Measurements from ENCODE around the gene SYT1.

The SYT1 gene

DNA sequence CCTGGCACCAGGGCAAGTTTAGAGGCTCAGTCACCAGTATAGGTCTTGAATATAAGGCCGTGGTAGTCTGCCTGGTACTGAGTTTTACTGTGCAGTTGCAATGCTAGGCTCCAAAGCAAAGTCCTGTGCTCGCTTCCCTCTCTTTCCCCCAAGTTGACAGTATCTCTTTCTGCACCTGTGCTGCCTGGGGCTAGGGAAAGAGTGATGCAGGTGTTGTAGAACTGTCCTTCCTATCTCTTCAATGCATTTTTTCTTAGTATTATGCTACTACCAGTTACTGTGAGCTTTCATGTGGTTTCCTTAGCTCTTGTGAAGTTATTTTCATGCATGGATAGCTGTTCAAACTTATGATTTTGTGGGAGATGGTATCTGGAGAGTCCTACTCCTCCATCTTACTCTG is 359.2 kb downstream of the SYT1 start:
- no peak for DNase-seq (ENCODE audit: low spot score)

DNA sequence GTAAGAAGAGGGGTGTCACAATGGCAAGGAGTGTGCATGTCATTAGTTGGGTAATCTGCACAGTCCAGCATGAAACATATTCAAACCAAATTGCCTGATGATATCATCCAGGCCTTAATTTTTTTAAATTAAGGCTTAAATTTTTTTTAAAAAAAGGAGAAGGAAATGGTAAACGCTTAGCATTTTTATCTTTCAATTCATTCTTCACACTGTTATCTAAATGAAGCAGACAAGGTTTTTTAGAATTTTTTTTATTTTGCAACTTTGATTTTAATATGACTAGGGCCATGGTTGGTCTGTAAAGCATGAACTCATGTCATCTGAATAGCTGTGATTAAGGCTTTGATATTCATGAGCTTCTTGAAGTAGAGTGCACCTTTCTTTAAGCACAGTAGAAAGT is 362.5 kb downstream of the SYT1 start:
- DNase-seq (ENCODE audit: low spot score) = no peak

DNA sequence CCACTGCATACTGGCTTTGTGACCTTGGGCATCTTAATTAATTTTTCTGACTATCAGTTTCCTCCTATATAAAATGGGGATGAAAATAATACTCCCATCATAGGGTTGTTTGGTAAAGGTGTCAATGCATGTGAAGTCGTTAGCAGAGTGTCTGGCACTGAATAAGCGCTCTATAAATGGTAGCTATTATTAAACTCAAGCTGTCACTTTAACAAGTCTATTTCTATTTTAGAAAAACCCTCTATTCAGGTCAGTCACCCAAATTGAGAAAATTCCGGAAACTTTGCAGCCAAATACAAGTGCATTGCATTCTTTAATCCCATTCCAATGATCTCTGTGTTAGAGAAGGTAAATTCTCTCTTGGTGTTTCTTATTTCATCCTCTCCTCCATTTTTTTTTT is 363.1 kb downstream of the SYT1 start:
- no peak for DNase-seq (ENCODE audit: low spot score)

DNA sequence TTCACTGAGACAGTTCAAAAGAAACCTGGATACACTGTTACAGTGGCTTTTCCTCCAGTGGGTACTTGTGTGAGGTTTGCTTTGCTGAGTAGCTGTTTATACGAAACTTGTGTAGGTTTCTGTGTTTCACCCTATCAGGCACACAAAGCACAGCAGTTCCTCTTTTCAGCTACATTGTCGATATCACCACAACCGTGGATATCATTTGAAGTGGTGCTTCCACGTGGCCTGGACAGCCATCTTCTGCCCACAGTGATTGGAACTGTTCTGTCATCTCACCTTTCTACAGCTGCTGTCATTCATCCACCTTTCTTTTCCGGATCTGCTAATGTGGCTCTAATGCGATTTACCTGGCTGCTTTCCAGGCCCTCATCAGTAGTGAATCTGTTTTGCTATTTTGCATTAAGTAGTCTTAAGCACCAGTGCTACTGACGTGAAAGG is 368.8 kb downstream of the SYT1 start:
- no peak for DNase-seq (ENCODE audit: low spot score)

DNA sequence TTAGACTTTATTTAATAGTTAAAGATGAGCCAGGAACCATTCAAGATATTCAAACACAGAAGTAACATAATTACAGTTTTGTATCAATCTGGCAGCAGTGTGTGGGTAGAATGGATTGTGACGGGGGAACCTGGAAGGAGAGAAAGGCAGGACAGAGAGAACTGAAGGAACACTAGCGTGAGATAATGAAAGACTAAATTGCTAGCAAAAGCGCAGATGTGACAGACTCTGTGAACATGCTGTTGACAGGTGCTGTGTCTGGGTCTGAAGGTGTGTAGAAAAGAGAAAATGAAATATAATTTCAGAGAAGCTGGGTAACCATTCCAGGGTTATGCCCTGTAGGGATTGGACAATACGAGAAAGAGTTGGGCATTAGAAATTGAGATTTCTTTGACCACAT is 372.3 kb downstream of the SYT1 start:
- no peak for DNase-seq (ENCODE audit: low spot score)

DNA sequence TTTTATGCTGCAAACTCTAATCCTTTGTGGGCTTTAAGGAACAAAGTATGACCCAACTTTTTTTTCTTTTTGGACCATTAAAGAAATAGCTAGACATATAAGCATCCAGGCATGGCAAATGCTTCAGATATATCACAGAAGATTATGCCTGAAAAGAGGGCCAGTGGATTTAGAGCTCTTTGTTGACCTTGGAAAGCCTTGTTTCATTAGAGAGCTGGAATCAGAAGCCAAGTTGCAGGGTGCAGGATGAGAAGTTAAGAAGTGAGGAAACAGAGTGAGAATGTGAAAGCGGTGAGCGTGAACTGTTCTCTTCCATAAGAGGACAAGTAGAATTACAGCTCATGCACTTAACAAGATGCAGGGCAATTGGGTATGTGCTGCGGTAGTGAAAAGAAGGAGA is 373.7 kb downstream of the SYT1 start:
- no peak for DNase-seq (ENCODE audit: low spot score)

DNA sequence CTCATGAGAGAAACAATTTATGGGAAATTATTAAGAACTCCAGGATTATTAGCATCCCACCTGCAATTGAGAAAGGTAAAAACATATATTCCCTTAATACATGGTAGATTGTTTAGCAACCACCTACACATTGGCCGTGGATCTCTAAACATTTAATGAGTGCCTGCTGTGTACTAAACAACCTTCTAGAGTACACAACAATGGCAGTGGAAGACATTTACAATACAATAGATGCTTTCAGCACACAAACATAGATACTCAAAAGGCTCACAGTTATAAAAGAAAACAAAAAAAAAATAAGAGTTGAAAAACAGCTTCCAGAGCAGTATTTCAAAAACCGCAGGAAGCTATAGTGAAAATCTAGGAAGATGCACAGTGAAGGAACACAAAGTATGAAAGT is 382.9 kb downstream of the SYT1 start:
- no peak for DNase-seq (ENCODE audit: low spot score)

DNA sequence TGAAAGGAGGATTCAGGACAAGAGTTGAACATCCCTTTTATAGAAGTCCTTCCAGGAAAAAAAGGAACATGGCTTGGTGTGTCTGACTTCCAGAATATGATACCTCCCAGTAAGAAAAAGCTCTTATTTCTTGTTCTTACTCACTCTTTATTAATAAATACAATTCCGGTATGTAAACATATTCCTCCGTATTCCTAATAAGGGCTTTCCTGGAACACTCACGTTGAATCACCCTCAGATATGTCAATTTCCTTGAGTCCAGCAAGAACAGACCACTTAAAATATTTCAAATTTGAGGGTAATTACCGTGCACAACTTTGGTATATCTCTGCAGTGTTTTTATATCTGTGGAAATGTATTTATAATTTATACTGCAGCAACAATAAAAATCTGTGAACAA is 385.6 kb downstream of the SYT1 start:
- no peak for DNase-seq (ENCODE audit: low spot score)

DNA sequence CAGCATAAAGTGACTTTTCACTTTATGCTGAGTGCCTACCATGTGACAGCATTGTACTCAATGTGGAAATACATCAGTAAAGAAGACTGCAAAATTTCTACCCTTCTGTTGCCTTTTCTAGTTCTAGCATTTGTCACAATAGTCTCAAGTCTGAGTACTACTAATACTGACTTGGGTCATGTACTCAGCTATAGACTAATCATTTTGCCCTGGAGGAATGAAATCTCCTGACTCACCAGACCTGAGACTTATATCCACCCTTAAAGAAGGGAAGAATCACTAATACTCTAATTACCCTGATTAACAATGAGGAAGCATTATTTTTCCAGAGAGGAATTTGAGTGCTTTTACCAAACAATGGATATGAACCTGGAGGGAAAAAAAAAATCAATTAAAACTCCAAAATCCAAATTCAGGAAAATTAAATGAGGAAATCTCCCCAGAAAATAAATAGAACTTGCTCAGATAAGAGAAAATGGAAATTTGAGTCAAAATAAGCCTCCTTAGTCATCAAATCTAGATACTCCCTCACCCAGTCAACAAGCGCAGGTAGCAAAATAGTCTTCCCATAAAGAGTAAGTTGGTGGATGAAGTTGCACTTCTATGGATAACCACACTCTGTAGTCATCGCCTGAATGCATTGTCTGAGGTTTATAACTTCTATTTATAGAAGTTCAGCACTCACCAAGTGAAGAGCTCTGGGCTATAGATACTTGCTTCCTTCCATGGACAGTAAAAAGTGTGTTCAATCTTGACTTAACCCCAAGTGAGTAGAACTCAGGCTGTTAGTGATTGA is 386.6 kb downstream of the SYT1 start:
- no peak for DNase-seq (ENCODE audit: low spot score)

DNA sequence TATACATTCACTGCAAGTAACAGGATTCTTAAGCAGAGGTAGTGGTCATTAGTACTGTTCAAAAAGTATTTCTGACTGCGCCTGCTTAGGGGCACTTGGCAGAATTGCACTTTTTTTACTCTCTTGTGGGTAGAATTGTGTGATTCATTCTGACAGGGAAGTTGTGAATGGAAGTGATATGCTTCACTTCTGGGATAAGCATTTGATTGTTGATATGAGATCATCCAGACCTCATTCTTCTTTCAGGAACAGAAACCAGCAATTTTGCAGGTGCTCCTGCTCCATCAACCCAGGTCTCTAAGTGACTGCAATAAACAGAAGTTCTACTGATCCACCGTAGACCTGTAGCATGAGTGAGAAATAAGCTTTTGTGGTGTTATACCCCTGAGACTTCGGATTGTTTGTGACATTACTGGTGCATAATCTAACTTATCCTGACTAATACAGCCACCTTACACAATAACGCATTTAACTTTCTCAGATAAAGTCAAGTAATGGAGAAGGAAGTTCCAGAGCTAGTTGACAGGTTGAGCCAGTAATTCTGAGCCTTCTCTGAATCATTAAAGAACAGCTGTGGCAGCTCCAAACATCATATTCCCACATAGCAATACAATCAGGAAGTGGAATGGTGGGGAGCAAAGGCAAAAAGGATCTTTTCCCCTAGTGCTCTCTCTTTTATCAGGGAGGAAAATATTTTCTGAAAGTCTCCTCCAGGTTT is 387.9 kb downstream of the SYT1 start:
- DNase-seq (ENCODE audit: low spot score) = no peak

DNA sequence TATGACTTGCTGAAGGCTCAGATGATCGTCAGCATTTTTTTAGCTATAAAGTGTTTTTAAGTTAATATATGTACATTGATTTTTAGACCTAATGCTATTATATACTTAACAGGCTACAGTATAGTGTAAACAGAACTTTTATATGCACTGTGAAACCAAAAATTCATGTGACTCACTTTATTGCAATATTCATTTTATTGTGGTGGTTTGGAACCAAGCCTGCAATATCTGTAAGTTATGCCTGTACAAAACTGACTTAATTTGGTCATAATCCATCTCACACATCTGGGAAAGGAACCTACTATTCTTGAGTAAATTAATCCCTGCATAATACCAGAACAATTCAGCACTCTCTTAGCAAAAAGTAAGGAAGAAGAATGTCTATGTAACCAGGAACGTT is 390.7 kb downstream of the SYT1 start:
- no peak for DNase-seq (ENCODE audit: low spot score)

DNA sequence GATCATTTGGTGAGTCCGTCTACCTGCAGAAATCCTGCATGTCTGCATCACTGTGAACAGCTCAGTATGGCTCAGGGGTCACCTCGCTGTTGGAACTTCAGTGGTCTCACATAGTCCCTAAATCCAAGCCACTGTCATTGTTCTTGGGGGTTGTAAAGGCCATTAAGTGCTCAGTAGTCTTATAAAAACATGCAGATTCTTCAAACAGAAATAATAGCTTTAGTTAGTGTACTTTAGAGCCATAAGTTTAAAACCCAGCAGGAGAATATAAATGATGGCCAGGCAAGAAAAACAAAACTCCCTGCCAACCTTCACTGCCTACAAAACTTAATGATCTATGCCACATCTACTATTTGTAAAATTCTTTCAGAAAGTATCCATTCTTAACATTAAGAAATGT is 396.3 kb downstream of the SYT1 start:
- no peak for DNase-seq (ENCODE audit: low spot score)

DNA sequence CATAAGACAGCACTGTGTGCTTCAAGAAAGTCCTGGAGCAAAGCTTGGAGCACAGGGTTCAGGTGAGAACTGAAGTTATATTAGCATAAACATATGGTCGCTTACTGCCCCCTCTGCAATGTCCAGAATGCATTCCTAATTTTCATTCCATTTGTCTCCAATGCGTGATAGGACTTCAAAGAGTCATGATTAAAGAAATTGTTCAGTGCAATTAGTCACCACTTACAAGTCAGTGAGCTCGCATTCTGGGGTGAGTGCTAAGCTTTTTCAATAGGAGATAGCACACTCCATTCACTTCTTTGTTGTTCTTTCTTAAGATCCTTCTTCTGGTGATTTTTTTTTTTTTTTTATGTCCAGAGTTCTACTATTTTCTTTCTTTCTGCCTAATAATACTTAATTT is 398.4 kb downstream of the SYT1 start:
- no peak for DNase-seq (ENCODE audit: low spot score)

DNA sequence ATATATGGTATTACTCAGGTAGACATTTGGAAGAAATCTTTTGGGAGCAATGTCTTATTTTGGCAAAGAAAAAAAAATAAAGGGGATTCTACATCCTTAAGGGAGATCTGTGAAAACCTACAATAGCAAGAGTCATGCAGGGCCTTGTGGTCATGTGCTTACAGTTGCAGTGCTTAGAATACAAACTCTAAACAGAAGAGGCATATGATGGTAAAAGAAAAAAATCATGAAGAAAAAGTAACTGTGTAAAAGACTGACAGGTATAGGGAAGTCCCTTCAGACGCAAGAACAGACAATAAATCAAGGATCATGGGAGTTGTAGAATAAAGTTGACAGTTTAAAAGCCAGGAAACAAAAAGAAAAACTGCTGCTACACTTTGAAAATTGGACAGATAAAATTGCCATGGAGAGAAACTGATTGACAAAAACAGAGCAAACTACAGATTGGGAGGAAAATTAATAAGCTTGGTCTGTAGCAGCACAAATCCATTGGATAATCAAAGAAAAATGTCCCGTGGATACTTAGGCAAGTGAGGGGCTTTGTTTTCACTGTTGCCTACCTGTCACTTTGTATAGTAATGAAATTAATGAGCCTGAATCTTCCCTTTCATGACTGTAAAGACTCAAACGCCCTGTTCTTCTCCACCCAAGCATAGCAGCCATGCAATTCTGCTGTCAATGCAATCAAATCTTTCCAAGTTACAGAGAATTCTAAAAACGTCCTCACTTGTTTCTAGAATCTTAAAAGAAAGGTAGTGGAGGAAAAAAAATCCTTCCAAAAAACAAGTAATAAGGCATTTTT is 402.0 kb downstream of the SYT1 start:
- DNase-seq (ENCODE audit: low spot score) = no peak

DNA sequence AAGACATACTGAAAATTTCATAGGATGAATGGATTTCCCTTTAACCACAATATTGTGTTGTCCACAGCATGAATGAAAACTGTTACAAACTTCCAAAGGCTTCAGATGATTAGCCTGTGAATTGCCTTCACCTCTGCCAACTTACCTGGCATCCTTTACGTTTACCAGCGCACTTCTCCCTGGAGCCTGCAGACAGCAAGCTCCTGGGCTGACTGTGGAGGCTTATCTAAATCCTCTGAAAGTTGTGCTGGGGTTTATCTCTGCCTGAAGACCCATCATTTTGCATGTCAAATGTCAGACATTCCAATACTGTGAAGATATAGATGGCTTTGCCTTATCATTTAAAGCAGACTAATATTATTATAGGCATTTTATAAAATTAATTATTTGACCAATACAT is 403.0 kb downstream of the SYT1 start:
- DNase-seq (ENCODE audit: low spot score) = no peak

DNA sequence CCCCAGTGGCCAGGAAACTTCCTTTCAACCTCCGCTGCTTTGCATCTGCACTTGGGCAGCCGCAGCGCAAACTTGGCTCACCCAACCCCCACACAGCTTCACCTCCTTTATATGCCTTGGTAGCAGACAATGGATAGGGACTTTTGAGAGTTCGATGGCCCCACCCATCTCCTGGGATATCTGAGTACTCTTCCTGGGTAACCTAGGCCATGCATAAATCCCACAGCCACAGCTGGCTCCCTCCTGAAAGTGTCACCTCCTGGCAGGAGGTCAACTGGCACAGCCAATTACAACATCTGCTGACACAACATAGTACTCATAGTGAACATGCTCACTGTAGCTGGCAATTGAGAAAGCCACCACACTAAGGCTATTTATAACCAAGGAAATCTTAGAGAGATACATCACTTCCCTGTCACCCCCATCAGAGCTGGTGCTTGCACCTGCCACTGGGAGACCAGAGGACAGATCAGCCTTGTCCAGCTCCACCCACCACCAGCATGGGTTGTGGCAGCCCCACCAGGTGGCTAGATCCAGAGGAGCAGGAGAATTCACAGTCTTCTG is 410.0 kb downstream of the SYT1 start:
- DNase-seq (ENCODE audit: low spot score) = no peak

DNA sequence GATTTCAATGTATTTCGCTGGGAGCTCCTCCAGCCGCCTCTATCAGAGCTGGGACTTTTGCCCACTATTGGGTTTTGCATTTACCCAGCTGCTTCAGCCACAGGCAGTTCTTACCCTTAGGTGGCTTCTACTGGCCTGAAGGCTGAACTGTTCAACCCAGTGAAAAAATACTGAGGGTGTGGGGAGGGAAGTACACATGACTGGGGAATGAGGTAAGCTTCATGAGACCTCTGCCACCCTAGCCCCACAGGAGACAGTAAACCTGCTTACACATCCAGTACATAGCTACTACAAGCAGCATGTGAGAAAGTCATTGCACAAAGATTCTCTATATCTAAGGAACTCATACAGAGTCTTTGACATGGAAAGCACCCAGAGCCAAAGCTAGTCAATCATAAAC is 411.1 kb downstream of the SYT1 start:
- no peak for DNase-seq (ENCODE audit: low spot score)

DNA sequence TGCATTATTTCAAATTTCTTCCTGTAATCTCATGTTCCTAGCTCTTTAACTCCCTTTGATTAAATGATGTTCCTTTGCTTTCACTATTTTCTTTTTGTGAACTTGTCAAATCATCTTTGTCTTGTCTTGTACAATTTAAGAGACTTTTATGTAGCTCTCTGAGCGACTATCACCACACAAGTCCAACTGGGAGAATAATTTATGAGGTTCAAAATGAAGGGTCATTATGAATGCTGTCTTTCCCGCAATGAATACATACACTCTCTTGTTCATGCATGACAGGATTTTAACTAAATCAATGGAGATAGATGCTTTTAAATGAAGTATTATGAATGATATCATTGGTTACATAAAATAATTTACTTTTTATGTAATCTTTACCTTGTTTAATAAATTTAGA is 418.8 kb downstream of the SYT1 start:
- no peak for DNase-seq (ENCODE audit: low spot score)

DNA sequence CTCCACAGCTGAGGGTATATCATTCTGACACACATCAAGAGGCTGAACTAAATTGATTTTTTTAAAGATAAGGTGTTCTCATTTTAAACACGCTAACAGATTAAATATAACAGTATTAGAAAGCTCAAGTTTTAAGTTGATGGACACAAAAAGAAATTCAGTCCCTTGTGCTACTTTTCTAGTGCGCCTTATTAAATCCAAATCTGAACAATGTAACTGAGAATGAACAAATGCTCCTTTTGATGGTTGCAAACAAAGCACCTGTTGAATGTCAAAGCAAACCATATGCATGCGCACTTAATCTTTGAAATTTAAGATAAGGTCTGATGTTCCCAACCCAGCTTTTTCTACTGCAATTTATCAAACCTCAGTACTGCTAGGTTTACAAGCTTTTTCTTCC is 424.3 kb downstream of the SYT1 start:
- DNase-seq (ENCODE audit: low spot score) = no peak

DNA sequence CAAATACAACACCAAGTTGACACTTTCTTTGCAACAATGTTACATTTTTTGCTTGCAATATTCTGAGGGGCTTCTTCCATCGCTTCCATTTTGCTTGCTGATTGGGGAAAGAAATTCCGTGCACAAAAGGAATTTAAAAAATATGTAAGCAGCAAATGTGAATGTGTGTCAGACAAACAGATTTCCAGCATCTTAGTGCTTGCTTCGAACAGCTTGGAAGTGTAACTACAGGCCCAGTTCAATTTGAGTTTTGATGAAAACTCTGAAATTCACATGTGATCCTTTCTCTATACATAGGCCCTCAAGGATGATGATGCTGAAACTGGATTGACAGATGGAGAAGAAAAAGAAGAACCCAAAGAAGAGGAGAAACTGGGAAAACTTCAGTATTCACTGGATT is 427.1 kb downstream of the SYT1 start:
- no peak for DNase-seq (ENCODE audit: low spot score)

DNA sequence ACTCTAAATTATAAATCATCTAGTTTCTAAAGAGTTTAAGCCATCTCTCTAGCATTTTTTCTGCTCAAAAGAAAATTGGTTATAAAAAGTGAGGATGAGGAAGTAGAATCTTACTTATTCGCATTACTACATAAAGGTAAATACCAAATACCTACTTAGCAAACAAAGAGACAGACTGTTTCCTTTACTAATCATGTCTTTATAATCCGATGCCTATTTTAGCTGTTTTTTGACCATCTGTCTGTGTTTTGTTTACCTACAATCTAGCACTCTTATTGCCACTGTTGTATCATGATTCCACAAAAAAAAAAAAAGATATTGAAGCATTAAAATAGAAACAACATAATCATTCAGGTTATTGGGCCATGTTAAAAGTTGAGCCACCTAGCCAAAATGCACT is 430.0 kb downstream of the SYT1 start:
- no peak for DNase-seq (ENCODE audit: low spot score)

DNA sequence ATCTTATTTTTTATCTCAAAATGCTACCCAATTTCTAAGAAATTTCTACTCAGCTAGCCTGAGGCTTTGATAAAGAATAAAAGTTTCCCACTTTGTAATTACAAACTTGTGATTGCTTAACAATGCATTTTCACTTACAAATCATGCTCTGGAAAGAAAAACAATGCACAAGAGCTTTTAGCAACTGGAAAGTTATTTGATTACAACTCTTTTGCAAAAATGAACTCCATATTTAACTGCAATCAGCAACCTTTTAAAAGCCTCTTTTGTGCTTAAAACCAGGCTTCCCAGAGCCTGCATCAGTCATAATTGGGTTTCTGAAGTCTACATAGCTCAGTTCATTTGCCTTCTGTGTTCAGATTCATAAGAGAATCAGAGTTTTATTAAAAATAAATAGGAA is 431.0 kb downstream of the SYT1 start:
- DNase-seq (ENCODE audit: low spot score) = no peak

DNA sequence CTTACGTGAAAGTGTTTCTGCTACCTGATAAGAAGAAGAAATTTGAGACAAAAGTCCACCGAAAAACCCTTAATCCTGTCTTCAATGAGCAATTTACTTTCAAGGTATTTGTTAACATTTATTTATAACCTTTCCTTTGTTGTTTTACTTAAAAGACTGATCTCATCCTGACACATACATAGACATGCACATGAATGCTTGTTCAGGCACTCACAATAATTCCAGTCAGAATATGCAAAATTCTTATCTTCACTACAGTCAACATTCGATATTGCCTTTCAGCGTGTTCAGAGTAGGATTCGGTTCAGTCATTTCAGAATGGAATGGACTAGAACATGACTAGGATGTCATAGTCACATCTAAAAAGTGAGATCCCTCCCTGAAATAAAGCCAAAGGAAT is 431.6 kb downstream of the SYT1 start:
- DNase-seq (ENCODE audit: low spot score) = no peak
